Osteoblast (primary cell): ENCODE measurements around the gene PIP5K1C. TPM values are rescaled to one million over a fixed set of nuclear protein-coding genes. Genes with fewer than 3 reads are reported as not detected.

Experiments
- DNase-seq: peaks from one replicate; pipeline ENCODE4 v3.0.0; 2011; ENCODE audit warnings: low spot score, mixed read lengths; ENCODE audit not compliant: insufficient read length; ENCODE audit errors: missing footprints
- H2AFZ ChIP-seq: 2 replicates; pipeline ENCODE4 v1.6.0; 2011; ENCODE audit warnings: mild to moderate bottlenecking, low read length
- H3K27ac ChIP-seq: 2 replicates; pipeline ENCODE4 v1.5.1; 2011; ENCODE audit warnings: mild to moderate bottlenecking, low read depth, low read length, moderate library complexity
- H3K27me3 ChIP-seq: 2 replicates; pipeline ENCODE4 v1.6.0; 2012; ENCODE audit warnings: mild to moderate bottlenecking, control low read depth, inconsistent platforms, low read length, moderate library complexity; ENCODE audit not compliant: insufficient read depth
- H3K36me3 ChIP-seq: 2 replicates; pipeline ENCODE4 v1.5.1; 2011; ENCODE audit warnings: mild to moderate bottlenecking, low read length, control low read depth, moderate library complexity; ENCODE audit not compliant: insufficient read depth
- H3K4me1 ChIP-seq: 2 replicates; pipeline ENCODE4 v1.5.1; 2011; ENCODE audit warnings: mild to moderate bottlenecking, low read length, control low read depth, moderate library complexity; ENCODE audit not compliant: insufficient read depth
- H3K4me2 ChIP-seq: 2 replicates; pipeline ENCODE4 v1.6.0; 2011; ENCODE audit warnings: mild to moderate bottlenecking, low read length; ENCODE audit not compliant: insufficient read depth
- H3K4me3 ChIP-seq: fragments of 200-600 bp; sonication (generic); 3 replicates; pipeline ENCODE4 v1.5.1; 2012; ENCODE audit warnings: mild to moderate bottlenecking, low read length, inconsistent platforms; ENCODE audit not compliant: insufficient read depth
- H3K79me2 ChIP-seq: 2 replicates; pipeline ENCODE4 v1.6.0; 2012; ENCODE audit warnings: mild to moderate bottlenecking, low read length, control low read depth, inconsistent platforms; ENCODE audit not compliant: insufficient read depth
- H3K9me3 ChIP-seq: 2 replicates; pipeline ENCODE4 v1.5.1; 2011; ENCODE audit warnings: low read depth, low read length, control low read depth
- H4K20me1 ChIP-seq: 2 replicates; pipeline ENCODE4 v1.6.0; 2012; ENCODE audit warnings: mild to moderate bottlenecking, low read length, control low read depth; ENCODE audit not compliant: insufficient read depth
- CTCF ChIP-seq: IDR thresholded peaks from 2 replicates; pipeline ENCODE4 v1.5.1; 2011; ENCODE audit warnings: mild to moderate bottlenecking, low read depth, low read length, moderate library complexity; ENCODE audit errors: extremely low read depth
- total RNA-seq: library from RNA; depleted of rRNA; stranded (reverse); fragments of >200 nt; gene quantifications from 2 replicates; pipeline ENCODE4 v1.2.3, GENCODE V29; 2012

The PIP5K1C gene
- total RNA-seq, 1 donor, result 30.4 TPM

GRCh38 chr19:3723110-3723488 lies 22.8 kb upstream of the PIP5K1C start:
- DNase-seq, result no peak
- Histone ChIP-seq H3K9me3 (no peaks in the 10 kb centered on the region), H2AFZ (no peak overlapping the region), H3K79me2 (no peaks in the 10 kb centered on the region), H3K4me3 (no peak overlapping the region), H3K4me2 (no peak overlapping the region), H3K36me3 (no peaks in the 10 kb centered on the region), H3K4me1 (no peaks in the 10 kb centered on the region), H3K27me3 (peaks cover 37% of the 10 kb centered on the region), H4K20me1 (no peaks in the 10 kb centered on the region), H3K27ac (no peak overlapping the region)
- no peak for TF ChIP-seq CTCF

- Histone ChIP-seq H3K36me3 (no peaks in the 10 kb centered on the region), H3K27ac (no peak overlapping the region), H3K4me1 (no peaks in the 10 kb centered on the region), H3K4me2 (no peak overlapping the region), H4K20me1 (no peaks in the 10 kb centered on the region), H2AFZ (no peak overlapping the region), H3K27me3 (peaks cover 37% of the 10 kb centered on the region), H3K79me2 (no peaks in the 10 kb centered on the region), H3K4me3 (no peak overlapping the region), H3K9me3 (no peaks in the 10 kb centered on the region)
- peak; percentile 84 for DNase-seq
- TF ChIP-seq CTCF, result no peak
These were observed 22.3 kb upstream of the PIP5K1C start for GRCh38 chr19:3722443-3723109.

GRCh38 chr19:3721887-3722442 lies 21.7 kb upstream of the PIP5K1C start:
- H3K4me2 ChIP-seq, result no peak overlapping the region
- no peak overlapping the region for H2AFZ ChIP-seq
- H4K20me1 ChIP-seq, result no peaks in the 10 kb centered on the region
- TF ChIP-seq CTCF, result no peak
- no peaks in the 10 kb centered on the region for H3K9me3 ChIP-seq
- no peak overlapping the region for H3K27ac ChIP-seq
- peaks cover 37% of the 10 kb centered on the region for H3K27me3 ChIP-seq
- H3K4me1 ChIP-seq, result no peaks in the 10 kb centered on the region
- H3K4me3 ChIP-seq, result no peak overlapping the region
- H3K79me2 ChIP-seq, result no peaks in the 10 kb centered on the region
- H3K36me3 ChIP-seq, result no peaks in the 10 kb centered on the region
- DNase-seq, result peak; percentile 60

- no peak for TF ChIP-seq CTCF
- no peaks in the 10 kb centered on the region for H3K9me3 ChIP-seq
These were observed 21.0 kb upstream of the PIP5K1C start for GRCh38 chr19:3721131-3721886.

More at GRCh38 chr19:3721131-3721886, 21.0 kb upstream of the PIP5K1C start:
- Histone ChIP-seq H3K27ac (no peak overlapping the region), H3K4me1 (no peaks in the 10 kb centered on the region), H3K79me2 (no peaks in the 10 kb centered on the region), H4K20me1 (no peaks in the 10 kb centered on the region), H3K27me3 (peaks cover 37% of the 10 kb centered on the region), H3K36me3 (no peaks in the 10 kb centered on the region), H3K4me3 (no peak overlapping the region), H3K4me2 (no peak overlapping the region), H2AFZ (no peak overlapping the region)
- DNase-seq, result peak; percentile 98
